GM23248 (cell line): ENCODE results near the gene GCHFR.

Experiments used
- EZH2 ChIP-seq: fragments of 200-600 bp; sonication (generic); IDR thresholded peaks from 2 replicates; pipeline ENCODE4 v1.6.1; 2018; ENCODE audit warnings: antibody characterized with exemption, mild to moderate bottlenecking; ENCODE audit not compliant: insufficient read depth, poor library complexity, severe bottlenecking
- EZH2phosphoT487 ChIP-seq: fragments of 200-600 bp; sonication (generic); IDR thresholded peaks from 2 replicates; pipeline ENCODE4 v1.6.1; 2018; ENCODE audit warnings: antibody characterized with exemption, moderate library complexity, mild to moderate bottlenecking, low read depth; ENCODE audit not compliant: insufficient read depth

DNA sequence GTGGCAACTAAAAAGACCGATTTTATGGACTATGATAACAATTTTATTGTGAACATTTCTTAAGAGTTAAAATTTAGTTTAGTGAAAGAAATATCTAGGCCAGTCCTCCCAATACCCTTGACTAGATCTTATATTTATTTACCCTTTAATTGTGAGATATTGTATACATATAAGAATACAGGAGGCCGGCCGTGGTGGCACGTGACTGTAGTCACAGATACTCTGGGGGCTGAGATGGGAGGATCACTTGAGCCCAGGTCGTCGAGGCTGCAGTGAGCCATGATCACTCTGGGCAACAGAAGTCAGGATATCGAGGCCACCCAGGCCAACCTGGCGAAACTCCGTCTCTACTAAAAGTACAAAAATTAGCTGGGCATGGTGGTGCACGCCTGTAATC lies 8.1 kb upstream of the GCHFR start:
- no peak for TF ChIP-seq EZH2phosphoT487
- TF ChIP-seq EZH2, result no peak
